Left ventricle myocardium superior (tissue), 1 donor: ENCODE data around the gene UNC13B. TPM values are rescaled to one million over a fixed set of nuclear protein-coding genes. Genes with fewer than 3 reads are reported as not detected.
"Not testable (repeated sequence)": the region's sequence is repeated elsewhere in the genome, so short reads cannot be mapped to it uniquely, and the experiment has no call there.

ENCODE experiments used
- ATAC-seq: fragments of 200-7000 bp; cut with Tn5 transposase; one replicate; pipeline ENCODE4 v1.9.1; 2020; ENCODE audit warnings: mild to moderate bottlenecking, moderate library complexity
- DNase-seq: peaks from one replicate; pipeline ENCODE4 v3.0.0-alpha.2; 2020
- intact Hi-C: fragments of 100-400 bp; cut with micrococcal nuclease; formaldehyde crosslinking; loops from one replicate; pipeline ENCODE4 v1.11.0; 2022
- total RNA-seq: library from RNA; stranded (reverse); fragmentation: NEBNext Ultra II Directional; extraction: Animal tissue kit (Norgen Biotek cat#: 25700); gene quantifications from one replicate; pipeline ENCODE4 v1.2.1, GENCODE V29; 2021
- donor health status: DM: no; HTN: yes; CAD: no; lungs with severe emphysema.

The UNC13B gene
- total RNA-seq, 1 donor from 2014 or later = 25.5 TPM

DNA sequence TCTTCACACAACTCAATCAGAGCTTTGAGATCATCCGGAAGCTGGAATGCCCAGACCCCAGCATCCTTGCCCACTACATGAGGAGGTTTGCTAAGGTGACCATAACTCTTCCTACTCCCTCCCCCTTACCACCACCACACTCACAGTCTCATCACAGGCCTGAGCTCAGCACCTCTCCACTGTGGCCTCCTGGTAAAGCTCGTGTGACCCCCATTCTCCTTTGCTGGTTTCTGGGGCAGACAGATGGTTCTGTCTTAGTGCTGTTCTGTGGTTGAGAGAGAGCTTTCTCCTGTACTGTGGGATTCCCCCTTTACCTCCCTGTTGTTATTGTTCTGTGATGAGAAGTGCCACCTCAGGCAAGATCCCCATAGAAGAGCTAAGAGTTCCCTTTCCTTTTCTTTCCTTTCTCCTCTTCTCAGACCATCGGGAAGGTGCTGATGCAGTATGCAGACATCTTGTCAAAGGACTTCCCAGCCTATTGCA lies 235.4 kb downstream of the UNC13B start:
- no peak for ATAC-seq
- intact Hi-C loops = no loop called here
- DNase-seq = no peak

DNA sequence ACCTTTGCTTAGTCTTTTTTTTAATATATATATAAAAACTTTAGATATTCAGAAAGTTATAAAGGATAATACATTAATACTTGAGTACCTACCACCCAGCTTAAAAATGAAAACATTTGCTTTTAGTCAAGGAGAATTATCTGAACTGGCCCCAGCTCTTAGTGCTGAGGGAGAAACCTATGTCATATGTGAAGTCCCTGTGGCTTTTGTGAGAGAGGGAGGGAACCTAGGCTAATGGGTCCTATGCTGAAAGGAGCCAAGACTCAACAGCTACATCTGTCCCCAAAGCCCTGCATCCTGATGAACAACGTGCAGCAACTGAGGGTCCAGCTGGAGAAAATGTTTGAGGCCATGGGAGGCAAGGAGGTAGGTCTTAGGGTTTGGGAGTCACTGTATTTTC lies 236.1 kb downstream of the UNC13B start:
- DNase-seq (no peak), ATAC-seq (no peak)
- intact Hi-C loops = no loop called here

DNA sequence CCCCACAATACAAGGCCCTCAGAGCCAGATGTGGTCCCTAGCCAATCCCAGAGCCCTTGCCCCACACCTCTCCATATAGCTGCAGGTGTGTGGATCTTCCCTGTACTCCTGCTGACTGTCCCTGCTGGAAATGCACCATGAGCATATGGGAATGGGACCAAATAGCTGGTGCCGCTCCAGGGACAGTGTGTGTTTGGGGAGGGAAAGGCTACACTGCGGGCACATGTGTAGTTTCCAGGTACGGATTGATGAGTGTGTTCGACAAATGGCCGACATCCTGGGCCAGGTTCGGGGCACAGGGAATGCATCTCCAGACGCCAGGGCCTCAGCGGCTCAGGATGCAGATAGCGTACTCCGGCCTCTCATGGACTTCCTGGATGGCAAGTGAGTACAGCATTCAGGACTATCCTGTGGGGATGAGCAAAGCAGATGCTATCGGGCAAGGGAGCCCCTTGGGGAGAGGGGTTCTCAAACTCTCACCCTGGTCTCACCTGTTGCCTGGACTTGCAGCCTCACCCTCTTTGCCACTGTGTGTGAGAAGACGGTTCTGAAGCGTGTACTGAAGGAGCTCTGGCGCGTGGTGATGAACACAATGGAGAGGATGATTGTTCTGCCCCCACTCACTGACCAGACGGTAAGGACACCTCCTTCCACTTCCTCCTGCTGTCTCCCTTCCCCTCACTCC lies 237.0 kb downstream of the UNC13B start:
- no peak for DNase-seq
- intact Hi-C loops = no loop called here

DNA sequence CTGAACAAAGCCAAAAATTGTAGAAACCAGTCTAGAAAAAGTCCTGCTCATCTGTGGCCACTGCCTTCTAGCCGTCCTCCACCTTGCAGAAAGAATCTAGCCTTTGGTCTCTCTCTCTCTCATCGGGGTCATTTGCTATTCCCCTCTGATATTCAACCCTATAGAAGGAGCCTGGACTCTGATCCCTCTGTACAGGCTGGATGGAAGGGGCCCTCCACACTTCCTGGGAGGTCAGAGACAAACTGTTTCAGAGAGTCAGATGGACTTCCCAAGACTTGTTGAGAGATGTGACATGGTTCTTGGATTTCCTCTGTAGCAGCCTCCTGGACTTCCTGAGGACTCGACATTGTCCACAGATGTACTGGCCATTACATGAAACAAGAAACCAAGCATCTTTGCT lies 243.1 kb downstream of the UNC13B start:
- intact Hi-C loops = no loop called here
- ATAC-seq = no peak
- no peak for DNase-seq

More for the DNA sequence above, 237.0 kb downstream of the UNC13B start:
- ATAC-seq = no peak

DNA sequence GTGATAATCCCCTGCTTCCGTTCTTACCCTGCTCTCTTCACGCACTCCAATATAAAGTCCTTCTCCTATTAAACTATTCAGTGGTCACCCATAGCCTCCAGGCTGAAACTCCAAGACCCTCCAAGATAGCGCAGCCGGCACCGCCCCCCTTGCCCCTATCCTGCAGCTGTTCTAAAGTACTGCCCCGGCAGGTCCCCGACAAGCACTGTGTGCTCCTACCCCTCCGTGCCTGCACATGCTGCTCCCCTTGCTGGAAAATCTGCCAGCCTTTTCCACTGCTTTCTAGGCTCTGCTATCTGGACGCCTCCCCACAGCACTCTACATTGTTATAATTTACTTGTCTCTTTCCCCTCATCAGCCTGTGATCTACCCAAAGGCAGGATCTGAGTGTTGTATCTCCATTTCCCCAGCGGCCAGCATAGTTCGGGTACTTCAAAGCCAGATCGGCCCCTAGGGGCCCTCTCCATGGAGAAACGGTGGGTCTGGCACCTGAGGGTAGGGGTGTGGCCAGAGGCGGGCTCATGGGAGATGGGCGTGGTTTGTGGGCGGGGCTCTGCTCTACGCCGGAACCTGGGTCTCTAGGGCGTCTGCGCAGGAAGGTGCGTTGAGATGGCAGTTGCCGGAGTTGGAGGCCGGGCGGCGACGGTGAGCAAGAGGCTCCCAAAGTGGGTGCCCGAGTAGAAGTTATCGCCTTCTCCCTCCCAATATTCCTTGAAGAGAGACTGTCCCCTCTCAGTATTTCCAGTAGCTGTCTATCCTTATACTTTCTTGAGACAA lies 244.6 kb downstream of the UNC13B start:
- intact Hi-C loops = no loop called here
- ATAC-seq = peak; percentile 74

DNA sequence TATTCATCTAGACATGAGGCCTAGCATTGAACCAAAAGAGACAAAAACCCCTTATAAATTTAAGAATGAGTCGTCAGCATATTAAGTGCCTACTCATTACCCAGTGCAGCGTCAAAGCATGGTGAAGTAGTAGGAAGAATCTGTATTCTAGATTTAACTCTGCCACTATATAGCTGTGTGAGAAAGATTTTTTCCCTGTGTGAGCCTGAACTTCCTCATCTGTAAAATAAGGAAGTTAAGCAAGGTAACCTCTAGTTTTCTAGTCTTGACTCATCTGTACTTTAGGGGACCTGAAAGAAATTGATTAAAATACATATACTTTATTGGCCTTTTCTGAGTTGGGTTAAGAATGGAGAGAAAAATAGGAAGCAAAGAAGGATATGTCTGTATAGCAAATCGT lies 246.0 kb downstream of the UNC13B start:
- DNase-seq (no peak), ATAC-seq (no peak)
- intact Hi-C loops = no loop called here

More for the DNA sequence above, 244.6 kb downstream of the UNC13B start:
- DNase-seq = peak; percentile 53

DNA sequence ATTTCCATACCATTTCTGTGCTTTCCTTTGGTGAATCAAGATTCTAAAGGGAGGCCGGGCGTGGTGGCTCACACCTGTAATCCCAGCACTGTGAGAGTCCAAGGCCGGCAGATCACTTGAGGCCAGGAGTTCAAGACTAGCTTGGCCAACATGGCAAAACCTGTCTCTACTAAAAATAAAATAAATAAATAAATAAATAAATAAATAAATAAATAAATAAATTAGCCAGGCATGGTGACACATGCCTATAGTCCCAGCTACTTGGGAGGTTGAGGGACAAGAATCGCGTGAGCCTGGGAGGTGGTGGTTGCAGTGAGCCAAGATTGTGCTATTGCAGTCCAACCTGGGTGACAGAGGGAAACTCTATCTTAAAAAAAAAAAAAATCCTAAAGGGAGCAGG lies 247.6 kb downstream of the UNC13B start:
- DNase-seq, ATAC-seq, intact Hi-C loops: not testable (repeated sequence)

DNA sequence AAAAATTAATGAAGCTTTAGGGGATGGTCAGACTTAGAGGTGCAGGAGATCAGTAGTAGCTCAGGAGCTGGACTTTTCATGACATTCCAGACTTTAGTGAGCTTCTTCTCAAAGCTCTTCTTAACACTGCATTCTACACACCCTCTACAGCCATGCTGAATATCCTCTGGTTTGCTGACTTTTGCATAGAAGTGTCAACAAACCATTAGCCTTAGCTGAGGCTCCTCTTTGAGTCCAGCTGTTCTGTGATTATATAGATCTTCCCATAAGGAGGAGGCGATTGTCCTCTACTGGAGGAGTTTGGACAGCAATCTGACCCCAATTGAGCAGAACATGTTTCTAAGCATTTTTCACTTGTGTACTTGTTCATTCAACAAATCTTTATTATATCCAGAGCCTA lies 253.1 kb downstream of the UNC13B start:
- DNase-seq (no peak), ATAC-seq (no peak)
- intact Hi-C loops = no loop called here

DNA sequence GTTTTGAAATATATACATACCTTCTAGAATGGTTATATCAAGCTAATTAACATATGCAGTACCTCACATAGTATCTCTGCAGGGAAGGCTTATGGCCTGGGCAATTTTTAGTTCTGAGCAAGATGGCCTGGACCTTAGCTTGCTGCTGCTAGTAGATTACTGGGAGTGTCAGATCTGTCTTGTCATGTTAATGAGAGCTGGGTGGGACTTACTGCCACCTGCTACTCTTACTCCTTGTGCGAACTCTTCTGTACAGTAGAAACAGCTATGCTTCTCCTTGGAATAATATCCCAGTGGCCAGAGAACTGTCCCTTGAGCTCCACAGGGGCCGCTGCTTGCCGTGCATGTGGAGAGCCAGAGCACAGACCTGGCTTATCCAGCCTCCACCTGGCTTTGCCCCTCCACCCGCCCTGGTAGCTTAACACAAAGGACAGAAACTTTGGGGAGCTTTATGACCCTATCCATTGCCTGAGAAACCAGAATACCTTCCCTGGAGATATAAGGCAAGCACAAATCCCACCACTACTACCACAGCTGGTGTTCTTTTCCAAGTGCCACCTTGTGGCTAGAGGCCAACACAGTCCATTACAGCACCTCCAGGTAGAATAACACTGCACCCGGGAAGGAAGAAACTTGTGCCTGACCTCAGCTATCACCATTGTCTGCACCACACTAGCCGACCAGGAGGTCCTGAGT lies 253.7 kb downstream of the UNC13B start:
- no peak for ATAC-seq
- intact Hi-C loops = no loop called here
- DNase-seq = no peak

DNA sequence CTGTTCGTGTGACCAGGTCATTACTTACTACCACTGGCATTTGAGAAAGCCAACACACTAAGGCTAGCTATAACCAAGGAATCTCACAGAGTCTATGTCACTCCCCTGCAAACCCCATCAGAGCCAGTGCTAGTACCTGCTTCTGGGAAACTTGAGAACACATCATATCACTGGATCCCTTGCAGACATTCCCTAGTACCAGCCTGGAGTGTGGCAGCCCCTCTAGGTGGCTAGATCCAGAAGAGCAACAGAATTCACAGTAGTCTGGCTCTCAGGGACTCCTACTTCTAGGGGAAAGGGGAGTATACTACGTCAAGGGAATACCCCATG lies 254.3 kb downstream of the UNC13B start:
- intact Hi-C loops = no loop called here
- DNase-seq (no peak), ATAC-seq (no peak)

DNA sequence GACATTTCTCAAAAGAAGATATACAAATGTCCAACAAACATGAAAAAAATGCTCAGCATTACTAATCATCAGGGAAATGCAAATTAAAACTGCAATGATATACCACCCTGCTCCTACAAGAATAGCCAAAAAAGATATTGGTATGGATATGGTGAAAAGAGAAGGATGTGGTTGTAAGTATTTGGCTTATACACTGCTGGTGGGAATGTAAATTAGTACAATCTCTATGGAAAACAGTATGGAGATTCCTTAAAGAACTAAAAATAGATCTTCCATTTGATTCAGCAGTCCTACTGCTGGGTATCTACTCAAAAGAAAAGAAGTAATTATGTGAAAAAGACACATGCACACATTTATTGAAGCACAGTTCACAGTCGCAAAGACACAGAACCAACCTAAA lies 260.5 kb downstream of the UNC13B start:
- DNase-seq (no peak), ATAC-seq (no peak)
- intact Hi-C loops = no loop called here

DNA sequence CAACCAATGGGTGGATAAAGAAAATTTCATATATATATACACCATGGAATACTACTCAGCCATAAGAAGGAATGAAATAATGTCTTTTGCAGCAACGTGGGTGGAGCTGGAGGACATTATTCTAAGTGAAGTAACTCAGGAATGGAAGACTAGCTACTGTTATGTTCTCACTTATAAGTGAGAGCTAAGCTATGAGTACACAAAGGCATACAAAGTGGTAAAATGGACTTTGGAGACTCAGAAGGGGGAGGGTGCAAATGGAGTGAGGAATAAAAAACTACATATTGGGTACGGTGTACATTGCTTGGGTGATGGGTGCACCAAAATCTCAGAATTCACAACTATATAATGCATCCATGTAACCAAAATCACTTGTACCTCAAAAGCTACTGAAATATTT lies 260.9 kb downstream of the UNC13B start:
- DNase-seq = no peak
- intact Hi-C loops = no loop called here
- ATAC-seq = no peak

DNA sequence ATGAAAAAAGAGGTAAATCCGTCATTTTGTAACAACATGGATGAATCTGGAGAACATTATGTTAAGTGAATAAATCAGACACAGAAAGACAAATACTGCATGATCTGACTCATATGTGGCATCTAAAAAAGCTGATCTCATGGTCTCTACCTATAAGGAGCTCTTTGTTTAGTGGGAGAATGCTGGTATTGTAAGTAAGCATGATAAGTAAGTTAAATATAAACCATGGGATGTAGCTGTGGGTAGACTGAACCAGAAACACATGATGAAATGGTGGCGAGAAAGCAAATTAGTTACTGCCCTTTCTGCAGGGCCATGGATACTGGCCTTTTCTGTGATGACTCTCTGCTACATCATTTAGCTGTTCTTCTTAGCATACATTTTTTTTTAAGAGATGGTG lies 261.7 kb downstream of the UNC13B start:
- ATAC-seq = no peak
- no peak for DNase-seq
- intact Hi-C loops = no loop called here

DNA sequence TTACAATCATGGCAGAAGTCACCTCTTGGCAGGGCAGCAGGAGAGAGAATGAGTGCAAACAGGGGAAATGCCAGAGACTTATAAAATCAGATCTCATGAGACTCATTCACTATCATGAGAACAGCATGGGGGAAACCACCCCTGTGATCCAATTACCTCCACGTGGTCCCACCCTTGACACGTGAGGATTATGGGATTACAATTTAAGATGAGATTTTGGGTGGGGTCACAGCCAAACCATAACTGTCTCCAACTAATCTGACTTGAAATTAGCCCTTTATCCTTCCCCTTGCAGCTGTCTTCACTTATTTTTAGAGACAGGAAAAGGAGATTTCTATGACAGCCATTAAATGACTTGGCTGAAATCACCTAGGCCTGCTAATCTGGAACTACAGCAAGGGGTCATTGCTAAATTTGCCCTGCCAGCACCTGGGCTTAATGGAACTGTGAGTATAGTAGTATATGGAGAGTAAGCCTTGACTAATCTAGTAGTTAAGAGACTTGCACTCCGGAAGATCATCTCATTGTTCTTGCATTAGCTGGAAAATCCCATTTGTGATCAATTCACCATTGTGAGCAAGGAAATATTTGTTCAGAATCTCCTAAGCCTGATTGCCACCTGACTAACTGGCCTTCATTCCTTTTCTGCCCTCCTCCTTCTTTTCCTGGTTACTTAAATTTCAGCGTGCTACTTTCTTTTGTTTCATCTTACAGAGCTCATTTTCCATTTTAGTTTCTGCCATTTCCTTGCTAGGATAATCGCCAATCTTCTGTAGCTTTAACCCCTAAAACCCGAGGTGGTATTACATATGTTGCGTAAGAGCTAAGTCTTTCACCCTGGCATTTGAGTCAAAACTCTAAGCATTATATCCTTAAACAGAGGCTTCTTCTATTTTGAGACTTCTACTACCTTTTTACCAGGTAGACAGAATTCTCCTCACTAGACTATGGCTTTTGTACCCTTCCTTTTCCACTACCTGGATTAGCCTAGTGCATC lies 262.8 kb downstream of the UNC13B start:
- no peak for ATAC-seq
- no peak for DNase-seq
- intact Hi-C loops = no loop called here

DNA sequence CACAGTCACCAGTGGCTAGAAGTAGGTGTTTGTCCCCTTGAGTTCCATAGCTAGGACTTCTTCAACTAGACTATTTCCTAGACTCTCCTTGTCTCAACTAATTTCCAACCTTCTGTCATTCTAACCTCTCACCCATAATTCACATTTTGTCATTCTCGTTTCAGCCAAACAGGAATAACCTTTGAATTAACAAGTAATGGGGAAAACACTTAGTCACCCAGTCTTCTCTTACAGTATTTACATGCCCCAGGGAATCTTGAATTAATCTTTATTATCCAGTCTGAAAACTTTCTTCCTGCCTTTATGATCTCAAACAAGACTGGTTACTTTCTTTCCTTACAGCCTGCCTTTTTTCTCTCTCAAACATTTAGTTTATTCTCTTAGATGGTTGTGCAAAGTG lies 264.8 kb downstream of the UNC13B start:
- ATAC-seq (no peak), DNase-seq (no peak)
- intact Hi-C loops = no loop called here

DNA sequence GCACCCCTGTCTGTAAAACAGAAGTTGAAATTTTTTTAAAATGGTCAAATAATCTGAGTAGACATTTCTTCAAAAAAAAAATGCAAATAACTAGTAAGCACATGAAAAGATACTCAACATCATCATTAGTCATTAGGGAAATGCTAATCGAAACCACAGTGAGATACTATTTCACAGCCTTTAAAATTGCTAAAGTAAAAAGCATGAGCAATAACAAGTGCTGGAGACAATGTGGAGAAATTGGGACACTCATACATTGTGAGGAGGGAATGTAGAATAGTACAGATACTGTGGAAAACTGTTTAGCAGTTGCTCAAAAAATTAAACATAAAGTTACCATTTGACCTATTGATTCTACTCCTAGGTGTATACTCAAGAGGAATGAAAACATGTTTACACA lies 269.7 kb downstream of the UNC13B start:
- DNase-seq (no peak), ATAC-seq (no peak)
- intact Hi-C loops = no loop called here

DNA sequence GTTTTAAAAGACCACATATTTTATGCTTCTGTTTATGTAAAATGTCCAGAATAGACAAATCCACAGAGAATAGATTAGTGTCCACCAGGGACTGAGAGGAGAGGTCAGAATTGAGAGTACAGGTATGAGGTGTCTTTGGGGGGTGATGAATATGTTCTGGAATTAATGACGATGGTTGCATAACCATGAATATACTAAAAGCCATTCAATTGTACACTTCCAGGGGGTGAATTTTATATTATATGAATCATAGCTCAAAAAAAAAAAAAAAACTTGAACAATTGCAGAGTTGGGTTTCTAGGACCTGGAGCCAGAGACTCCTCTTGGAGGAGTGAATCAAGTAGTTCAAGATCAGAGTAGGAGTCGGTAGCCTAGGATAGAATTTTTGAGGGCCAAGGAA lies 270.3 kb downstream of the UNC13B start:
- intact Hi-C loops = no loop called here
- ATAC-seq (no peak), DNase-seq (no peak)

DNA sequence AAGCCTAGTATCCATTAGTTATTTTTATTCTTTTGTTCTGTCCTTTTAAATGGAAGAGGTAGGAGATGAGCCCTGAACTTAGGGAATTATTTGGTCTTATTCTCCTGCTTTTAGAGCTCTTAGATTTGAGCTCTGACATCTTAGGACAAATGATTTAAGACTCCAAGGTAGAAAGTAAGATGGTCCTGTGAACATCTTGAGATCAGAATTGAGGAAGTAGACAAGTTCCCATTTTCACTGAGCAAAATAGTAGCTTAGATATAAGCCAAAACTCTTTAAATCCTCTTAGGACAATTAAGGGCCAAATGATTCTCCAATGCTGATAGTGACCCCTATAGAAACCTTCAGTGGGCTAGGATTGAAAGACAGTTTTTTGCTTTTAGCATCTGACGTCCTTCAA lies 275.1 kb downstream of the UNC13B start:
- ATAC-seq = no peak
- intact Hi-C loops = no loop called here

DNA sequence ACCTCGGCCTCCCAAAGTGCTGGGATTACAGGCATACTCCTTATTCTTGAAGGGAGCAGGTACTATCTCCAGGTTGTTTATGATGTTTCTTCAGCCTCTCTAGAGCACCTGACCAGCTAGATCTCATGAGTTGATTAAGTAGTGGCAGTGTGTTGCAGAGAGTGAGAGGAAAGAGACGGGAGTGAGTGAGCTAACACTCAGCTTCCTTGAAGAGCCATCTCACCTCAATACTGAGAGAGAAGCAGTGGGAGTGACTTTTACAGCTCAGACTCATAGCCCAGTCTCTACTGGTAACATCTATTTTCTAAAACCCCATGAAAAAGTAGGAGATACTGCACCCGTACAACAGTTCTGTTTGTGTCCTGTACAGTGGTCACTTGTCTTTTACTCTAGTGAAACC lies 284.2 kb downstream of the UNC13B start:
- no peak for ATAC-seq
- no peak for DNase-seq
- intact Hi-C loops = no loop called here

More for the DNA sequence above, 275.1 kb downstream of the UNC13B start:
- no peak for DNase-seq
